Stimulated activated CD8-positive, alpha-beta memory T cell treated with anti-CD3 and anti-CD28 coated beads, Interleukin-4, amount 100 ng/mL, for 4 hours (primary cell): Measurements from ENCODE around the gene PANK1.
A peak's percentile ranks its signal among the peaks of the same experiment; 100 is the strongest.

Experiments
- DNase-seq, 2 donors: peaks; one replicate each; pipeline ENCODE4 v3.0.0-alpha.2; 2020; ENCODE audit warnings: low read depth in 2 of 2, low spot score in 1 of 2

PANK1 gene

GRCh38 chr10:89644967-89645741, at the start of gene PANK1:
PANK1 (minus strand) TSS chr10:89645242; CDS start chr10:89644891, 351 bp downstream.
- peak; percentile 28 to 29 for DNase-seq

- DNase-seq = no peak
Observed at GRCh38 chr10:89693176-89693575, 48.1 kb upstream of the PANK1 start.

- no peak for DNase-seq
Observed at GRCh38 chr10:89692416-89692815, 47.4 kb upstream of the PANK1 start.

- DNase-seq = no peak
Observed at GRCh38 chr10:89690027-89690426, 45.0 kb upstream of the PANK1 start.

- no peak for DNase-seq
Observed at GRCh38 chr10:89685936-89686335, 40.9 kb upstream of the PANK1 start.

- DNase-seq = no peak
Observed at GRCh38 chr10:89684604-89685003, 39.6 kb upstream of the PANK1 start.

GRCh38 chr10:89683883-89684282, 38.8 kb upstream of the PANK1 start:
- no peak for DNase-seq

GRCh38 chr10:89679986-89680385, 34.9 kb upstream of the PANK1 start:
- no peak for DNase-seq

GRCh38 chr10:89677341-89677740, 32.3 kb upstream of the PANK1 start:
- no peak for DNase-seq

GRCh38 chr10:89670926-89671325, 25.9 kb upstream of the PANK1 start:
- DNase-seq = no peak

- no peak for DNase-seq
Observed at GRCh38 chr10:89669985-89670384, 24.9 kb upstream of the PANK1 start.

- no peak for DNase-seq
Observed at GRCh38 chr10:89668386-89669071, 23.5 kb upstream of the PANK1 start.

GRCh38 chr10:89666138-89666537, 21.1 kb upstream of the PANK1 start:
- DNase-seq = no peak

GRCh38 chr10:89665302-89665701, 20.3 kb upstream of the PANK1 start:
- no peak for DNase-seq

- no peak for DNase-seq
Observed at GRCh38 chr10:89664203-89664602, 19.2 kb upstream of the PANK1 start.

GRCh38 chr10:89663144-89663543, 18.1 kb upstream of the PANK1 start:
- no peak for DNase-seq

GRCh38 chr10:89662596-89662995, 17.6 kb upstream of the PANK1 start:
- DNase-seq = no peak

- no peak for DNase-seq
Observed at GRCh38 chr10:89659143-89660131, 14.4 kb upstream of the PANK1 start.

- no peak for DNase-seq
Observed at GRCh38 chr10:89657302-89657701, 12.3 kb upstream of the PANK1 start.

GRCh38 chr10:89655722-89656121, 10.7 kb upstream of the PANK1 start:
- no peak for DNase-seq

GRCh38 chr10:89653410-89653869, 8.4 kb upstream of the PANK1 start:
- DNase-seq = no peak
